Activated T-cell treated with anti-CD3 and anti-CD28 coated beads for 1 hour (primary cell): ENCODE results near the gene ACSF3.

Experiments used
- DNase-seq: peaks from one replicate; pipeline ENCODE4 v3.0.0-alpha.2; 2020; ENCODE audit warnings: low read depth

ACSF3 gene

GRCh38 chr16:89190150-89190958 is 96.7 kb downstream of the ACSF3 start:
- no peak for DNase-seq

DNA sequence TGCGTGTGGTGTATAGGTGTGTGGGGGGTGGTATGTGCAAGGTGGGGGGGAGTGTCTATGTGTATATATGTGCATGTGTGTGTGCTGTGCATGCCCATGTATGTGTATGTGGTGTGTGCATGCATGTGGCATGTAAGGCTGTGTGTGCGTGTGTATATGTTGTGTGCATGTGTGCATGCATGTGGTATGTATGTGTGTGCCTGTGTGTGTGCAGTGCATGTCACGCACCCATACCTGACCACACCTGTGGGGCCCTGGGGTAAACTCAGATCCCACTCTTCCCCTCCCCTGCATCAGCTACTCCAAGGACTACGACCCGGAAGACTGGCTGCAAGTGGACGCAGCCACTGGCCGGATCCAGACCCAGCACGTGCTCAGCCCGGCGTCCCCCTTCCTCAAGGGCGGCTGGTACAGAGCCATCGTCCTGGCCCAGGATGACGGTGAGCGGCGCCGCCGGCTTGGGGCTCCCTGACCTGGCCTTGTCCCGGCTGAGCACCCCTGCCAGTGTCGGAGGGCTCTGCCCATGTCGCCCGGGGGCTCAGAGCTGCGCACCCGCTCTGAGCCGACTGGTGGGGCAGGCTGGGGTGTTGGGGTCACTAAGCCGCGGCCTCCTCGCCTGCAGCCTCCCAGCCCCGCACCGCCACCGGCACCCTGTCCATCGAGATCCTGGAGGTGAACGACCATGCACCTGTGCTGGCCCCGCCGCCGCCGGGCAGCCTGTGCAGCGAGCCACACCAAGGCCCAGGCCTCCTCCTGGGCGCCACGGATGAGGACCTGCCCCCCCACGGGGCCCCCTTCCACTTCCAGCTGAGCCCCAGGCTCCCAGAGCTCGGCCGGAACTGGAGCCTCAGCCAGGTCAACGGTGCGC is 97.6 kb downstream of the ACSF3 start:
- no peak for DNase-seq

GRCh38 chr16:89191901-89192185 is 98.2 kb downstream of the ACSF3 start:
- no peak for DNase-seq

GRCh38 chr16:89192186-89192955 is 98.7 kb downstream of the ACSF3 start:
- peak; percentile 44 for DNase-seq

DNA sequence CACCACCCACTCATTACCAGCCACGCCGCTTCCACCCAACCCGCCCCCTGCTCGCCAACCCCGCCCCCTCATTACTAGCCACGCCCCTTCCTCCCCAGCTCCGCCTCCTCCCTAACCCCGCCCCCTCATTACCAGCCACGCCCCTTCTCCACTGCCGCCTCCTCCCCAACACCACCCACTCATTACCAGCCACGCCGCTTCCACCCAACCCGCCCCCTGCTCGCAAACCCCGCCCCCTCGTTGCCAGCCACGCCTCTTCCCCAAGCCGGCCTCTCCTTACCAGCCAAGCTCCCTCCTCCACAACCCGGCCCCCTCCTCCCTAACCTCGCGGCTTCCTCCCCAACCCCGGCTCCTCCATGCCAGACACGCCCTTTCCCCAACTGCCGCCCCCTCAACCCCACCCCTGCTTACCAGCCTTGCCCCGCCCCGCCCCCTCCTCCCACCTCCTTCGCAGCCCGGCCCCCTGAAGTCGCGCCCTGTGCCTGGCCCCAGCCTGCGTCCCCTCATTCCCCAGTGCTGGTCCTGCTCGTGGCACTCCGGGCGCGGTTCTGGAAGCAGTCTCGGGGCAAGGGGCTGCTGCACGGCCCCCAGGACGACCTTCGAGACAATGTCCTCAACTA is 99.4 kb downstream of the ACSF3 start:
- DNase-seq: no peak

DNA sequence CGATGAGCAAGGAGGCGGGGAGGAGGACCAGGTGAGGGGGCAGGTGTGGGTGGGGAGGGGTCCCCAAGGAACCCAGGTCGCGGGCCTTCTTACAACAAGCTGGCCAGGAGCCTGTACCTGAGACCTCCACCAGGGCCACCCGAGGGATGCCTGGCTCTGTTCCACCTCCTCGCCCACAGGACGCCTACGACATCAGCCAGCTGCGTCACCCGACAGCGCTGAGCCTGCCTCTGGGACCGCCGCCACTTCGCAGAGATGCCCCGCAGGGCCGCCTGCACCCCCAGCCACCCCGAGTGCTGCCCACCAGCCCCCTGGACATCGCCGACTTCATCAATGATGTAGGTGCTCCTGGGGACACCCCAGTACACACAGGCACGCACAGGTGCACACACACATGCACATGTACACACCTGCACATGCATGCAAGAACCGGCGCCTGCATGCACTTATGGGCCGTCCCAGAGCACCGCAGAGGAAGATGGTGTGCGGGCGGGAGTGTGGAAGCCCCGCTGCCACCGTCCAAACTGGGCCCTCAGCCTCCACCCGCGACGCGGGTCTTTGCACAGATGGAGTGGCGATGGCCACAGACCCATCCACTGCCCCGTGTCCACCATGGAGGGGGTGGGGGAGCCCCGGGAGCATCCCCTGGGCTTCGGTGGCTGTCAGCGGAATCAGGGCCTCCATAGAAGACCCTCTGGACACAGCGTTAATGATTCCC is 100.1 kb downstream of the ACSF3 start:
- no peak for DNase-seq

GRCh38 chr16:89194340-89195311 is 101.0 kb downstream of the ACSF3 start:
- DNase-seq: no peak

- no peak for DNase-seq
Observed at GRCh38 chr16:89195521-89196171, 102.0 kb downstream of the ACSF3 start.

DNA sequence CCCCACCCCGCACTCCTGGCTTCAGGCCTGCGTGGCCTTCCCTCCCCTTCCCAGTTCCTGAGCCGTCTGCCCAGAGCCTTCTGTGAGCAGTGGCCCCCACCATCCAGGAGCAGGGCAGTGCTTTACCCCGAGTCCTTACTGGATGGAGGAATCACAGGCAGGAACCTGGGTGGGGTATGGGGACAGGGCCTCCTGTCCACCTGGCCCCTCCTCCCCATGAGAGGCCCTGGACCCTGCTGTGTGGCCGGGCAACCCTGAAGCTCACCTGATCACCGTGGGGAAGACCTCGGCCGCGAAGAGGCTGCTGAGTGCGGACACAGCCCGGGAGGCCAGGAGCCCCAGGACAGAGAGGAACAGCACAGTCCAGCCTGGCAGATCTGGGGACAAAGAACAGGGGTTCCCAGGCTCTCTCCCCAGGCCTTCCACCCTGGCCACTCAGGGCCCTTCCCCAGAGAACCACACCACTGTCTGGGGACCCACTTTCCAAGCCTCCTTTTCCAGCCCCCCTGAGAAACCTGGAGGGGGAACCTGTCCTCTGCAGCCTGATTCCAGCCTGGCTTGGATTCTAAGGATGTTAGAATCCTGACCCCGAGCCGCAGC is 103.5 kb downstream of the ACSF3 start:
- no peak for DNase-seq

GRCh38 chr16:89197633-89198416 is 104.2 kb downstream of the ACSF3 start:
- no peak for DNase-seq

DNA sequence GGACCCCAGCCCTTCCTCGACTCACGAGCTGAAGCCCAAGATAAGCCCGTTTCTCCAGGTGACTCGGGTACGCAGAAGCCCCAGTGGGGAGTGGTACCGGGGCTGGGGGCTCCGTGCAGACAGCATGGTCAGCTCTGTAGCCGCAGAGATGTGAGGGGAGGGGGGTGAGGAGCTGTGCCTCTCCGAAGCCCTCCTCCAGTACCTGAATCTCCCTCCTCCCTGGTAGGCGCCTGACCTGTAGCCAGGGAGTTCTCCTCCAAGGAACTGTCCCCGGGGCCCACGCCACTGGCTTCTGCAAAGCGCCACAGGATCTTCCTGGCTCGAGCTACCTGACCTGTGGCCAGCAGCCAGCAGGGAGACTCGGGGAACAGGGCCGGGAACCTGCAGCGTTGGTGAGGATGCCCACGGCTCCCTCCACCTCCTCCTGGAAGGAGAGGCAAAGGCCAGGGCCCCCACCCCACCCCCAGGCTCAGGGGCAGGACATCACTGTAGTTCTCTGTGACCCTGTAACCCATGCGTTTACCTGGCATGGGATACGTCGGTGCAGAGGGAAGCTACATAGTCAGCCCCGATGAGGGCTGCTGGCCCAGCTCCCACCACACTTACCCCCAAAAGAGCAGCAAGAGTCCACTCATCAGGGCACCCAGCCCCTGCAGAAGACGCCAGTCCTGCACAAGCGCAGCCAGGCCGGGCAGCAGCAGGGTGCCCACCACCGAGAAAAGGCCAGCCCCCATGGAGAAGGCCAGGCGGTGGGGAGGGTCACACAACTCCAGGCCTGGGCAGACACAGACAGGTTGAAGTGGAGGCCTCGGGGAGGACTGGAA is 105.0 kb downstream of the ACSF3 start:
- no peak for DNase-seq

DNA sequence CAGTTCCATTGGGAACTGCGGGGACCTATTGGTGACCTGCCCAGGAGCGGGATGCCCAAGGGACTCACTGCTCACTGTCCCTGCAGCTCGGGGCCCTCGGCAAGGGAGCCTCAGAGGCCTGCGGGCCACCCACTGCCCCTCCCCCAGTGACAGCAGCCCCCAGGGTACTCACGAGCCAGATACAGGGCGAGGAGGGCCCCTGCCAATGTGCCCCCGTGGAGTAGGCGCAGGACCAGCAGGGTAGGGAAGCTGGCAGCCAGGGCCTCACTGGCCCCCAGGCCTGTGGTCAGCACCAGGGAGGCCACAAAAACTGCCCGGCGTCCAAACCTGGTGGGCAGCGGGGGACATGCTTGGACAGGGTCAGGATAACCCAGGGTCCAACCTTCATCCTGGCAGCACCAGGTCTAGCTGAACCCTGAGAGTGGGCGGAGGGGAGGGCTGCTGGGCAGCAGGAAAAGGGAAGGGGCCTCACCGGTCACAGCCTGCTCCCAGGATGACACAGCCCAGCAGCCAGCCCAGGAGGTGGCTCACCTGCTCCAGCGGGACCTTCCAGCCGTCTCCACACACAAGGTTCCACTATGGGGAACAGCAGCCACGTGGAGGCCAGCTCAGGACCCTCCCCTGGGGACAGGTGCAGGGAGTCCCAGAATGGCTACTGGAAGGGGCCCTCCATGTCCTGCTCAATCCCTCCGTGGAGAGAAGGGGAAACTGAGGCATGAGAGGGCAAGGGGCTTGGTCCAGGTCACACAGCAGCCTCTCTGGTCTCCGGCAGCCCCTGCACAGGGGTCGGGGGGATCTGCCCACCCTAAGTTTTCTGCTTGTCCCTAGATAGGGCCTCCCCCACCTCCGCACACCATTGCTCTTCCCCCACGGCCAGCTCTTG is 105.8 kb downstream of the ACSF3 start:
- DNase-seq: no peak

- no peak for DNase-seq
Observed at GRCh38 chr16:89200124-89200849, 106.6 kb downstream of the ACSF3 start, which contains the start of gene SLC22A31. SLC22A31 (minus strand) TSS chr16:89200537; CDS start chr16:89200501, 36 bp downstream.

DNA sequence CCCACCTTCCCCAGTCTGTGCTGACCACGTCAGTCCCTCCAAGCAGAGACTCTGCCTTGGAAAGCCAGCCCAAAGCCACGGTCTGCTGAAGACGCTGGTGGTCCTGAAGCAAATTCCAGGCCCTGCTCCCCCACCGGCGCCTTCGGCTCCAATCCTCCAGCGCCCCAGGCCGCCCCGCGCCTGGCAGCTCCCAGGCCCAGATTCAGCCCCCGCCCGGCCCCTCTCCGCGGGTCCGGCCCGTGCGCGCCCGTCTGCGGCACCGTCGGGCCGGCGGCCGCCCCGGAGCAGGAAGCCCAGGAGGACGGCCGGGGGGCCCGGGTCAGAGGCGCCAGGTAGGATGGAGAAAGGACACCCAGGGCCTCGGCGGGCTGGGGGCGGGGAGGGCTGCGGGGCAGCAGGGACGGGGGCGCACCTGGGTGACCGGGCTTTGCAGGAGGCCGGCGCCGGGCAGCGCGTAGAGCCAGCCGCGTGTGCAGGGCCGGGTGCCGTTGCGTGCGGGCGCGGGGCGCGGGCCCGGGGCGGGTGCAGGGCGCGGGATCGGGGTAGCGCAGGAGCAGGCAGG is 107.3 kb downstream of the ACSF3 start:
- no peak for DNase-seq
